ENCODE data around the gene SAMMSON.

SAMMSON gene

DNA sequence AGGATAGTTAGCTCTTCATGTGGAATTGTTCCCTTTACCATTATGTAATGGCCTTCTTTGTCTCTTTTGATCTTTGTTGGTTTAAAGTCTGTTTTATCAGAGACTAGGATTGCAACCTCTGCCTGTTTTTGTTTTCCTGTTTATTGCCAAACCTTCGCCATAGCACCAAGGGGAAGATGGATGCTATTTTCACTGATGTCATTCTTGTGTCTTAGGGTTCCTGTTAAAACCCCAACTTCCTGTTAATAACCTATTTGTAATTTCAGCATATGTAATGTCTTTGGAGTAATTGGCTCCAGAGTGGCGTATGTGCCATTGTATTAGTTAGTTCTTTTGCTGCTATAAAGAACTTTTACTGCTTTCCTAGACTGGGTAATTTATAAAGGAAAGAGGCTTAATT, 10.8 kb downstream of the SAMMSON start:
- no peak for DNase-seq (ENCODE audit: low read depth, low spot score)

DNA sequence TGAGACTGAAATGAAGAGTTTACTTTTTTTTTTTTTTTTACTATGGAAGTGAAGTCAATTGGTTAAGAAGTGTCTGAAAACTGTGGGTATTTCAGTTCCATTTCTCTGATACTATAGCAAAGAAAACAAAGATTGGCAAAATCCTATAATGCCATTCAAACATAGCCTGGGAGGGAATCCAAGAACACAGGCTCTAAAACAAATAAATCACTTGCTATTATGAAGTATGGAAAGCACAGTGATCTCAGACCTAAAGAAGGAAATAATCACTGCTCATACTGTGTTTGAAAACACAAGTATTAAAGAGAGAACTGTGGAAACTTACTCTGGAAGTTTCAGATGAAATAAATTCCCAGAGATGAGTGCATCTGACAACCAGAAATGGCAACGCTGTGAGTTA, 12.0 kb downstream of the SAMMSON start:
- DNase-seq (ENCODE audit: low read depth, low spot score), result no peak

DNA sequence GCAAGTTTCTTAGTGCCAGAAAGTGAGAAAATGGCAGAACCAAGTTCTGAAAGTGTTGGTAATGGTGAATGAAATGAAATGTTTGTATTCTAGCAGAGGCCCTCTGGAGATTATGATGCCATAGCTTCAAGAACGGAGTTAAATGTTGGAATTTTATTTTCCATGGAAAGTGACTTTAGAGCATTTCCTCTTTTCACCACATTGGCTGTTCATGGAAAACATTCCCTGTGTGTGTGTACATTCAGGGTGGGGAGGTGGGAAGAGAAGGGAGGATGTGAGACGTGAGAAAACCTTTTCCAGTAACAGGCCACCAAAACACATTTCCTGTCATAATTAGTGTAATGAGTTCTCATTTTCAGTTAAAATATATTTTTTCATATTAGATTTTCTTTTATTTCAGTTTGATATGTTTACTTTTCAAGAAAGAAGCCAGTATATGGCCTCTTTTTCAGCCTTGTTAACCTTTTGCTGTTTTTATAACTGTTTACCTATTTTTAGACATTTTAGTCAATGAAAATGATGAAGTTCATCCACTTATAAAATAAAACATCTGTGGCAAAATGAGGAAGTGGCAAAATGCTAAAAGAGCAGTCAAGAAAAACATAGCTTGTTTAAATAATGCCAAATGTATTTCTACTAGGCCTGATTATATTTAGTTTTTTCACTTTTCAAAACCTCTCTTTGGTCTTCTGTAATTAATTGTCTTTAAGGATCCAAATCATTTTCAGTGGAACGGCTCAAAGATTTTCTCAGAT, 21.6 kb downstream of the SAMMSON start:
- DNase-seq (ENCODE audit: low read depth, low spot score), result no peak

DNA sequence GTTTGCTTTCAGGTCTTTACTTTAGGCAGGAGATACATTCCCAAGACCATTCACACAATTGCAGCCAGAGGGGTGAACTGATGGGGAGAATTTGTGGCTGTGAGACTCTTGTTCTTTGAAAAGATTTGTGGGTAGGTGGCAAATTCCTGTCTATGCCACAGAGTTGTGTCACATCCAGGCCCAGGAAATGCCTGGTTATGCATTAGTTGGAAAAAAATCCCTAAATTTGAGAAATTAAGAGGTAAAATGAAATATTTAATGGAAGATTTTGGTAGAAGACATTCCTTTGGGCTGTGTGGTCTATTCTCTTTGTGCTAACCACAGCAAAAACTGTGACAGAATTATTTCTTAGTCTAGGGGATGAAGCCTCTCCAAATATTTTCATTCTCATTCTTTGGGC, 28.8 kb downstream of the SAMMSON start:
- DNase-seq (ENCODE audit: low read depth, low spot score), result no peak

DNA sequence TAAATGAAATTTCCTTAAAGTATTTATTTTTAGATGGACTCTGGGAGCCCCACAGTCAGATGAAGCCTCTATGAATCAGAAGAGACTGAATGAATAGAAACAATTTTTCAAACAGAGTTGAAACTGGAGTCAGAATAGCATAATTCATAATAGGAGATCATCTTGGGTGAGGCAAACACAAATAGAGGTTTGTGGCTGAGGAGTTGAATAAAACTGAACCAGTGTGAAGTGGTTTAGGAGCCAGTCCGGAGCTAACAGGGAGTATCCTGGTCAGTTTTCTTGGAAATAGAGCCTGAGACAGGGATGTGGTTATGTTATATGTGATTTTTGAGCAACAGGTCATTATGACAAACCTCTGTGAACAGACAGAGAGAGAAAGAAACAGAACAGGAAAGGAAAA, 39.2 kb downstream of the SAMMSON start:
- no peak for DNase-seq (ENCODE audit: low read depth, low spot score)

DNA sequence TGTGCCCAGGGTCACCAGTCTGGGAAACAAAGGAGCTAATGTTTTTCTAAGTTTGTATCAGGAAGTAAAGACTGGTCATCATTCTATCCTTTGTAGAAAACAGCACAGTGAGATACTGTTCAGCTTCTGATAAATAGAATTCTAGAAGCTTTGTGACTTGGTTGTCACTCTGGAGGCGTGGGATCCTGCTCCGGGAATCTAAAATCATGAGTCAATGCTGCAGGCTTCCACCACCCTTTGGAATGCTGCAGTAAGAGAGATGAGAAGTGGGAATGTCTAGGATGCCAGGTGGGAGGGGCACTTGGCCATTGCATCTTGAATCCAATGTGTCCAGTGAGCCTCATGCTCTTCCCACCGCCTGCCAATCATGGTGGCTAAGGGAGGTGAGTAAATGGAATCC, 40.9 kb downstream of the SAMMSON start:
- no peak for DNase-seq (ENCODE audit: low read depth, low spot score)

DNA sequence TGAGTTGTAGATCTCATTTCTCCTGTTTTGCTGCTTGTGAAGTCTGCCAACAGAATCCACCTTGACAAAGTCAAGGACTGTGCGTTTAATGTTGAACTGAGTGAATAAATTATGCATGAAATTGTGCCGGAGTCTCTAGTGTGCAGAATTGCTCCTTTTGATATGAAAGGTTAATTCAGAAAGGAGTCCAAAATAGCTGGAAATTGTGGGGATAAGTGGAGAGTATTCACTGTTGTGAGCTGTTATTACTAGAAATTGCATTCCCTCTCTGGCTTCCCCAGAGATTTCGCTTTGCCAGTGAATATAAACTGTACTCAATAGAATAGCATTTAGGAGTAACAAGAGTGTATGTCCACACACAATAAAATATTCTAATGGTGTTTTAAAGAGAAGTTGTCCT, 43.1 kb downstream of the SAMMSON start:
- DNase-seq (ENCODE audit: low read depth, low spot score), result no peak

DNA sequence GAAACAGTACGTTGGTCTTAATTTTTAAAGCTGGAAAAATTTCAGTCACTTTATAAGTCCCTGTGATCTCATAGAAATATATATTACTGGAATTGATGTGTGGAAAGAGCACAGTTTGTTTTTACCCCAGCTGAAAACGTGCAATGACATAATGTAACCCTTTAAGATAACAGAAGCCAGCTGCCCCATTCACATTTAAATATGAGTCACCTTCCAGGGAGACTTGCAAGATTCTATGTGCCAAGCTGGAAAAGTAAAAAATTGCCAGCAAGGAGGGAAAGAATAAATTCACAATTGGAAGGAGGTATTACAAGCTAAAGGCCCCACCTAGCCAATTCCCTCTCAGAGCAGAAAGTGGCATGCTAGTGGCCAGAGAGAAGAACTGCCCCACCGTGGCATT, 50.2 kb downstream of the SAMMSON start:
- DNase-seq (ENCODE audit: low read depth, low spot score), result no peak

DNA sequence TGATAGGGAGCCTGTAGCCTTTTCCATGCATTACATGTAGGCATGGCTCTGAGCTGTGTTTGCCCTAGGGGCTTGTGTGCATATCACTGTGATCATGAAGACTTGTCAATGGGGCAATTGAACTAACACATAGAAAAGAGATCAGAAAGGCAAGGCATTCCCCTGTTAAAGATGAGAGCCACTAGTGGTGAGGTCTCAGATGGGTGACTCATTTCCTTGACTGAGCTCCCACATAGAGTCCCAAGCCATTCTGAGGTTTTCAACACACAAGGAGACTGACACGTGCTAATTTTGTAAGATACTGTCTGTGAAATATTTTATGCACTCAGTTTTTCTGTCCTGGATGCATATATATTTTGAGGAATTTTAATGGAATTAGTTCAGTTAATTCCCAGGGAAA, 53.8 kb downstream of the SAMMSON start:
- DNase-seq (ENCODE audit: low read depth, low spot score), result no peak

DNA sequence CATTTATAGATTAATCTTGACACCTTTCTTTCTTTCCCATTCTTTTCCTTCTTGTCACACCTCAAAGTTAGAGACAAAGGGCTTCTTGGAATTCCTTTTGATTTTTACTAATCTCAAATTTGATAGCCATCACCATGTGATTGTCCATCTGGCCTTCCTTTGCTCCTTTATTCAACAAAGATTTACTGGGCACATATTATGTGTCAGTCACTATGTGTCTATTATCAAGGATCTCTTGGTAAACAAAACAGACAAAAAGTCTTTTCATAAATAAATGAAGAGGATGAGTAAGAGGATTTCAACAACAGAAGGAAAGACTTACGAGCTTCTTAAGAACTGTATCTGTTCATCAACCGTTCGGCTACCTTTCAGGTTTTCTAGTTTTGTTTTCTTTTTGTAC, 56.5 kb downstream of the SAMMSON start:
- no peak for DNase-seq (ENCODE audit: low read depth, low spot score)

DNA sequence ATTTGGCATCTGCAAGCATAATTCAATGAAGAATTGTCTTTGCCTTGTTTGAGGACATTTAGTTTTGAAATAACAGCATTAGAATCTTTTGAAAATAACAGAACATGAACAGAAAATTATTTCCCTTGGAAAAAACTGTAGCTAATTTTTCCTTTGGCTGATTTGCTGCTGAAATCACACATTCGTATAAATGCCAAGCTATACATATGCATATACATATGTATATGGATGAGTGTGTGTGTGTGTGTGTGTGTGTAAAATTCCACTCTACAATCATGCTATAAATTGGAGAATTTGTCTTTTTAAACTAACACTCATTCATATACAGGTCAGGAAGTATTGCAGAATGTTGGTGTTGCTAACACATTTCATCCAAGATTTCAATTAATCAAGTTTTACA, 57.9 kb downstream of the SAMMSON start:
- DNase-seq (ENCODE audit: low read depth, low spot score), result no peak

DNA sequence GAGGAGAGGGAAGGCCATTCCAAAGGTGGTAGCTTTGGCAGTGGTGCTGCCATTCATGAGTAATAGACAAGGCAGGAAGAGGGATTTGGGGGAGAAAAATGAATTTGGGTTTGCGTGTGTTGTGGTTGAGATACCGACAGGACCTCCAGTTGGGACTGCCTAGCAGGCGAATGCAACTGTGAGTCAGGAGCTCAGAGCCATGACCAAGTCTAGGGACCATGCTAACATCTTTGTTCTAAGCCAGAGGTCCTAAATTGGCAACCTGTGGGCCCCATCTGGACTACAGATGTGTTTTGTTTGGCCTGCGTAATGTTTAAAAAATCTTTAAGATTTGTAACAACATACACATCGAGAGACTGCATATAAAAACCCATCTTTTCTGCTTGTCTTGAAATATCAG, 61.6 kb downstream of the SAMMSON start:
- DNase-seq (ENCODE audit: low read depth, low spot score), result no peak

DNA sequence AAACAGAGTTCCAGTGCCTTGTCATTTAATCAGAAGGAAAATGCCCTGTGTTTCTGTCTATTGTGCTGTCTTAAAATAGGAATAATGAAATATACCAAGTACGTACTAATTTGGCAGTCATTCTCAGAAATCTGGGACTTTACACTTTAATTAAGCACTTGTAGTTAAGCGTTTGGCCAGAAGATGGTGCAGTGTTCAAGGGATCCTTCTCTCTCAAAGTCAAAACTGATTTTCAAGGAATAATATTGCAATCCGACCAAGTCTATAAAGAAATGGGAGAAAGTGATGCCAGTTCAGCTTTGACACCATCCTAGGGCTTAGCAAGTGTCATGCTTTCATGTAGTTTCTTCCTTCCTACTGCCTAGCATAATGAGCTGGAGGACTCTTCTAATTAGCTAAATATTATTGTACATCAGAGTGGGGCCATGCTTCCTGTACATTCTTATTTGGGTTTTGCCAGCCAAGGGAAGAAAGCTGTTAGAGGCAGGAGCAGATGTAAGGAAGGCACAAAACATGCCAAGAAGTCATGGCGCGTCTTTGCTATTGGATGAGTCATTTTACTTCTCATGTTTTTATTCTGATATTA, 64.8 kb downstream of the SAMMSON start:
- DNase-seq (ENCODE audit: low read depth, low spot score), result no peak

DNA sequence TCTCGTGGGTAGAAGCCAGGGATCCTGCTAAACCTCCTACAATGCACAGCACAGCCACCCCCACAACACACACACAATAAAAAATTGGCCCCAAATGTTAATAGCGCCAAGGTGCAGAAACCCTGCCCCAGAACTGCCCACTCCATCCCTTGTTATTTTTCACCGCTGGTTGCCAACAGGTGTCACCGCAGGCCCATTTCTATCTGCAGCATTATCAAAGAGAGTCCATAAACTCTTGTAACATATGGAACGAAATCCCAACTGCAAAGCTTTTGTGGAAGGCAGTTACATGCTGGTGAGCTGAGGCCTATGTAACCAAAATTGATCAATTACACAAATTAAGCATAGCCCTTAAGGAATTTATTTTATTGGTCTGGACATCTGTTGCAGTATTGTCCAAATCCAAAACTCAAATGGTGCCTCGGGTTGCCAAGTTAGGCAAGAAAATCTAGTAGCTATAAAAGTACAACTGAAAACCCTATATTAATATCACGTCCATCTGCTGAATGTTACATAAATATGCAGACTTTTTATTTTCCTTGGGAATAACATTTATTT, 66.2 kb downstream of the SAMMSON start:
- no peak for DNase-seq (ENCODE audit: low read depth, low spot score)

DNA sequence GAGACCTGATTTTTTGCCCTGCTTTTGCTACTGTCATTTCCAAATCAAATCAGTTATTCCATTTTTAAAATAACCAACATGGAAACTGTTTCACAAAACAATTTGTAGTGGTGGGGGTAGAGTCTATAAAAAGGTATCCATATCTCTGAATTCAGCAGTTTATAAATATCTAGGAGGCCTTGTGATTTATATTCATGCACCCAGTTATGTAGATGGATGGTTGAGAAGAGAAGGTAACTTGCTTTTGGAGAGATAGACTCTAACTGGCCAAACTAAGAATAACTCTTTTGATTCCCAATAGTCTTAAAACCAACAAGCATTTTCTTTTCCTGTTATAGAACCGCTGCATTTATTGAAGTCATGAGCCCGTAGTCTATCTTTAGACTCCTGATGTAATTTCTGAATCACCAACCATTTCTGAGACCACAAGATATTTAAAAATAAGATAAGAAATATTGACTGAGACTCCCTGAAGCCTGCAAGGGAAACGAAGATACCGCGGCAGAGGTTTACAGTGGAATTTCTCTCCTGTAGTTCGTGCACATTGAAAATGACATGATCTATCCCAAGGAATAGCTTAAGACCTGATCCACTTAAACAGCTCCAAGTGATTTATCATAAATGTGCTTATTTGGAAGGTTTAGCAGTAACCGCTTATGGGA, 68.5 kb downstream of the SAMMSON start:
- DNase-seq (ENCODE audit: low read depth, low spot score), result no peak

DNA sequence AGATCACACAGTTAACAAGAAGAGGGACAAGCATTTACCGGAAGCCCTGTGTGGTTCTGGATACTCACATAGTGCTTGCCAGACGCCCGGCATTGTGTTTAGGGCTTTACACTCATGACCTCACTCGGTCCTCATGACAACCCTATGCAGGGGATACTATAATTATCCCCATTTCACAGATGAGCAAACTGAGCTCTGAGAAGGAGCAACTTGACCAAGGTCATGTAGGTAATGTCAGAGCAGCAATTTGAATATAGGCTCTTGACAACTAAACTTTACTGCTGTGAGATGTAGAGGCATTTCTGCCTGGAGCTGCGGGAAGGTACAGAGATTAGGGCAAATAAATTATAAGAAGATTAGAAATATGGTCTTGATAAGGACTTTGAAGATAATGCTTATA, 70.0 kb downstream of the SAMMSON start:
- DNase-seq (ENCODE audit: low read depth, low spot score), result no peak

DNA sequence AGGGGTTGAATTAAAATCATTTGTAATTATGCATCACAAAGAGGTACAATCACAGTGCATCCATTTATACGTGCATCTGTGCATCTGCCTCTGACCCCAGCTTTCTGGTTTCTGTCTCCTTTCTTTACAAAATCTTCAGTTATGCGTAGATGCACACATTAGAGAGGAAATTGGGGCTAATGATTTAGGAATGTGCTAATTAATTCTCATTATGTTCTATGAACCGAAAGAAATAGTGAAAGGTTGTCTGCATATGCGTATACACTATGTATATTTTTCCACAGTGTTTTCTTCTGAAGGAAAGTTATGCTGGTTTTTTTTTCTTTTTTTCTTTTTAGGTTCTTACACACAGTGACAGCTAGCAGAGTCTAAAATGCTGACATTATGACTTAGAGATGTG, 71.6 kb downstream of the SAMMSON start:
- no peak for DNase-seq (ENCODE audit: low read depth, low spot score)

DNA sequence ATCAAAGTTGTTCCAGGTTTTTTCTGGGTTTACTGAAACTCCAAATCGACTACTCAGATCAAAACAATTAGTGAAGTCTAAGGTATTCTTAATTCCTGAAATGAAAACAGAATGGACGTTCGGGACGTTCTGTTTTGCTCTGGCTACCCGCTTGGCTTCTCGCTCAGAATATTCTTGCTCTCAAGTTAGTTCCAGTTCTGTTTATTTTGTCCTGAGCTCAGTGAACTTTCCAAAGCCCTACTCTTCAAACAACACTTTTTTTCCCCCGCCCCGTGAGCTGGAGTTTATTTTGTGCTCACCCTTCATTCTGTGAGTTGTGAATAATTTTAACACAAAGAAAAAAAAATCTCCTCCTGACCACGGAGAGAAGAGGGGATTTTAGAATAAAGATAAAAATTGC, 72.6 kb downstream of the SAMMSON start:
- DNase-seq (ENCODE audit: low read depth, low spot score), result no peak

DNA sequence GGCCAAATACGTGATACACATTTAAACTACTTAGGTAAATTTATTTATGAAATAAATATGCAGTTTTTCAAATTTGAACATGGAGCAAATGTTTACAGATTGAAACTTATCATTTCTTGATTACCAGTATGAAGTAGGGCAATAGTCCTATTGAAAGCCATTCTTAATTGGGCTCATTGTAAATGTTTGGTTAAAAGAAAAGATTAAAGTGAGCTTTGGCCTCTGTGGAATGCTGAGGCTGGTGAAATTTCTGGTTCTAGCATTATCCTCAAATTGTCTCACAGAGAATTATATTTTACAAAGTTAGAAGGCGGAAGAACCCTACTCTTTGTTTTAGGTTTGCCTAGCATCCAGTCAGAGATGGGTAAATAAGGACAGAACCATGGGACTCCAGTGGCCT, 73.2 kb downstream of the SAMMSON start:
- DNase-seq (ENCODE audit: low read depth, low spot score), result no peak

DNA sequence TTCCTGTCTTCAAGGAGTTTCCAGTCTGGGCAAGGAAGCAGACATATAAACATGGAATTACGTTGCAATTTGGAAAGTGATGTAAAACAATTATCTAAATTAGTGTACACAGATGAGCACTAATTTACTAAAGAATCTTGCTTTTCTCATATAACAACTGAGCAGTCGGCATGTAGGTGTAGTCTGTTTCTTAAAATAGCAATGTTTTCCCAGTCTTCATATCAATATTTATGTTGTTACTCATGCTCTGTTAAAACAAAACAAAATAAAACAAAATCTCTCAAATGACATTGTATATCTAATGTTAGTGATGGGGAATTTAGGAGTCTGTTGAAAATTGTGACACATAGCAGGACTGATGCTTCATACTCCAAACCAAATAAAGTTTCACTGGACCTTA, 75.6 kb downstream of the SAMMSON start:
- no peak for DNase-seq (ENCODE audit: low read depth, low spot score)

DNA sequence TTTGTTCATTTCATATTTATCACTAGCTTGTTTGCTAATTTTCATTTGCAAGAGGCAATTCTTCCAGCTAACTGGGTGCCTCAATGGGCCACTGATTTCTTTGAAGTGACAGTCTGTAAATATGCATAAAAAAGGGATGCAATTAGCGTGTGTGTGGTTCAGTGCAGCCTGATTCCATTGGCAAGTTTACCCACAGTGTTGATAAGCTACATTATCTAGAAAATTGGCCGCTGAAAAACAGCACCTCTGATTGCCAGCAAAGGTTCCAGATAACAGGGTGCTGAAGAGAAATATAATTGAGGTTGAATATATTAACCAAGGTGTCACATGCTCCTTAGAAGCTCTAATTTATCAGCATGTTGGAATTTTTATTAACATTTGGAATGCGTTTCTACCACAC, 76.9 kb downstream of the SAMMSON start:
- no peak for DNase-seq (ENCODE audit: low read depth, low spot score)

DNA sequence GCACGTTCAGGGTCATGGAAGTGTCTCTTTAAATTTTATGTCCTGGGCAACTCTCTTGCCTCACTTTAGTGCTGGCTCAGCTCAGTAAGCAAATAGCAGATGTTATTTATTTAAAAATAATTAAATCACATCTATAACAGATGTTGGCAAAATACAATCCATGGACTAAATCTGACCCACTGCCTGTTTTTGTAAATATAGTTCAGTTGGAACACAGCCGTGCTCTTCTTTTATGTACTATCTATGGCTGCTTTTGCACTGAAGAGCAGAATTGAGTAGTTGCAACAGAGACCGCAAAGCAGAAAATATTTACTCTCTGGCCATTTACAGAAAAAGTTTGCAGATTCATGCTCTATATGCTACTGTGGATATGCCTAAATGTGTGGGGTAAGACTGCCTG, 79.2 kb downstream of the SAMMSON start:
- no peak for DNase-seq (ENCODE audit: low read depth, low spot score)

DNA sequence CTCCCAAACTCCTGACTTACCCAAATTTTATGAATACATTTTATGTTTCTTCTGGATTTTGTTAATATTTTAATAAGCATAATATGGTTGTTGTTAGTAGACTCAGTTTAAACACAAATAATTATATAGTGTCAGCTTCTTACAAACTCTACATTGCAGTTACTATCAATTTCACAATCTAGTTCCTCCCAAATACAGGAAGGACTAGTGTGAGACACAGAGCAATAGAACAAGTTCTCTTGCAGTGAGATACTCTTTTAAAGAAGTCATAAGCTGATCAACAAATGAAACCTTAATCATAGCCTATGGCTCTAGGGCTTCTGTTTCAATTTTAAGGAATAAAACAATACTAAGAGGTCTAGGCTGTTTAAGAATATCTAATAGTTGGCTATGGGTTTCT, 86.1 kb downstream of the SAMMSON start:
- no peak for DNase-seq (ENCODE audit: low read depth, low spot score)

Measured in activated CD4-positive, CD25-positive, alpha-beta regulatory T cell treated with anti-CD3 and anti-CD28 coated beads, Interleukin-2, amount 50 U/mL, for 16 hours (primary cell).